A204.1 (cell line): ENCODE data around the gene BRIP1.
"Not testable (repeated sequence)": the region's sequence is repeated elsewhere in the genome, so short reads cannot be mapped to it uniquely, and the experiment has no call there.

Experiments used
- FAIRE-seq: peaks from 2 replicates; lab custom pipeline; 2012; peaks lifted over from hg19 to GRCh38; lab: Jason Lieb, UNC

BRIP1 gene

DNA sequence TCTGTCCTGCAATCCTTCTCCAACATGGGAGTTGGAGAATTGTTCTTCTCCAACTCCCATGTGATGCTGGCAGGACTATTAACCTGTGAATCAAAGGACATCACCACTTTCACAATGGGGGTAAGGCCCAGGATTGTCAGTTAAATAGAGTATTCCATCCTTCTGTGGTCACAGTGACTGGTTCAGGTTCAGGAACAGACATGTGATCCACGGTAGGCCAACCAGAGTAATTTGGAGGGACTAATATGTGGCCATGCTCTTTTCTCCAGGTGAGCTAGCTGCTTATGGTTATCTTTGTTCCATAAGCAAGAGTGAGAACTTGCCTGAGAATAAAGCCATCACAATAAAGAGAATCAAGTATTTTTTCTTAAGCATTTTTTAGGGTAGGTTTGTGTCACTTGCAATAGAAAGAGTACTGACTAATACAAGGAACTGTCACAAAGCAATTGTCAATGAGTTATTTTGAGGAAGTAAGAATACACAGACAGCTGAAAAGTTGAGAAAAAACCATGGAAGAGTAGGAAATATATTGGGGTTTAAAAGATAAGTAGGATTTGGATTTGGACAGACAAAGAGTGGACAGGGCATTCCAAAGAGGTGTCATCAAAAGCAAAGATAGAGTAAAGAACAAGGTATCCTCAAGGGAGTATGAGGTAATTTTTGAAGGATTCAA is 63.4 kb downstream of the BRIP1 start:
- FAIRE-seq, result no peak

- no peak for FAIRE-seq
Observed at GRCh38 chr17:61797283-61797682, 66.0 kb downstream of the BRIP1 start.

- no peak for FAIRE-seq
Observed at GRCh38 chr17:61795546-61795945, 67.8 kb downstream of the BRIP1 start.

DNA sequence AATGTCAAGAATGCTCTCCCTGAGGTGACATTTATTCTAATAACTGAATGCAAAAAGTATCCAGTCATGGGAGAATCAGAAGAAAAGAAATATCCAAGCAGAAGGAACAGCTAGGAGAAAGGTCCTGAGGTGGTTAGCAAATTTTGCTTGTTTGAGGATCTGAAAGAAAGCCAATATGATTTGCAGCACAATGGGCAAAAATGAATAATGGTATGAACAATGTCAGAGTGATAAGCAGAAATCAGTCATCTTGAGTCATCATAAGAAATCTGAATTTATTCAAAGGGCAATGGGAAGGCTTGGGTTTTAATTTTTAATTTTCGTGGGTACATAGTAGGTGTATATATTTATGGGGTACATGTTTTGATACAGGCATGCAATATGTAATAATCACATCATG is 68.5 kb downstream of the BRIP1 start:
- FAIRE-seq, result no peak

- FAIRE-seq, result no peak
Observed at GRCh38 chr17:61794242-61794641, 69.1 kb downstream of the BRIP1 start.

- no peak for FAIRE-seq
Observed at GRCh38 chr17:61793565-61793964, 69.8 kb downstream of the BRIP1 start.

DNA sequence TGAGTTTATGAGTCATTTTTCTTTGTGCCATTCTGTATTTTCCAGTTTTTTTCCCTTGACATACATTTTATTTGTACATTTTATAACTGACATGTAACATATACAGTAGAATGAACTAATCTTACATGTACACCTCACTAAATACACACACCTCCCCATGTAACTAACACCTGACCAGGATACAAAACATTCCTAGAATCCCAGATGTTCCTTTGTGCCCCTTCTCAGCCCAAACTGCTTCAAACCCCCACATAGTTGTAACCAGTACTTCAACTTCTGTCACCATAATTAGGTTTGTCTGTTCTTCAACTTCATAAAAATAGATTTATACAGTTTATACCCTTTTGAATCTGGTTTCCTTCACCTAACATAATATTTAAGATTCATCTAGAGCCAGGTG is 73.5 kb downstream of the BRIP1 start:
- no peak for FAIRE-seq

DNA sequence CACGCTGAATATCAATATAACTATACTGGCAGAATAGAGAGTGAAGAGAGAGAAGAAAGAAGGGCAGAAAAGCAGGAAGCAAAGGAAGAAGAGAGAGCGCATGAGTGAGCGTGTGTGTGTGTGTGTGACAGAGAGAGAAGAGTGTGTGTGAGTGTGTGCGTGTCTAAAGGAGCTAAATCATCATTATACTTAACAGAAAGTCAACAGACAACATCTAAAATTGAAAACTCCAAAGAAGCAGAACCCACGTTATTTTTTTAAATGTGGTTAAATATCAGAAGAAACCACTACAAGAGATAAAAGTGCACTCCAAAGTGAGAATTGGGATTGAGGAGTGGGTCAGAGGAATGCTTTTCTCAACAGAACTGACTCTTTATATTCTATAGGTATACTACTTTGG is 77.2 kb downstream of the BRIP1 start:
- no peak for FAIRE-seq

GRCh38 chr17:61784510-61784909 is 78.8 kb downstream of the BRIP1 start:
- FAIRE-seq, result no peak

DNA sequence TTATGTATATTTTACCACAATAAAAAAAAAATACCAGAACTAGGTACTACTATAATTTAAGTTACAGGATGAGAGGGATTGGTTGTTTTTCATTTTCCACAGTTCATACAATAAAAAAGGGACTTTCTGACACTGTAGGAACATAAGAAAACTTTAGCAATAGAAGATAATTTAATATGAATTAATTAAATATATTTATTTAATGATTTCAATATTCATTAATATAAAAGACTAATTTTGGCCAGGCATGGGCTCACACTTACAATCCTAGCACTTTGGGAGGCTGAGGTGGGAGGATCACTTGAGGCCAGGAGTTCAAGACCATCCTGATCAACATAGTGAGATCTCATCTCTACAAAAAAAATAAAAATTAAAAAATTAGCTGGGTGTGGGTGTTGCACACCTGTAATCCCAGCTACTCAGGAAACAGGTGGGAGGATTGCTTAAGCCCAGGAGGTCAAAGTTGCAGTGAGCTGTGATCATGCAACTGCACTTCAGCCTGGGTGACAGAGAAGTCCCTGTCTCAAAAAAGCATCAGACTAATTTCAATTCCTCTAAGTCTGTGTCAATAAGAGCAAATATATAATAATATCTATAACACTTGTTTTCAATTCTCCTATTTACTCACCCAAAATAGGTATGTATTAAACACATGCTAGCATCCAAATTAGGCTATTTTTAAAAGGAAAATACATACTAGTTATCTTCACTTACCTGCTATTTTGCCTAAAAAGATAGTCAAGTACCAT is 79.6 kb downstream of the BRIP1 start:
- no peak for FAIRE-seq

GRCh38 chr17:61783120-61783519 is 80.2 kb downstream of the BRIP1 start:
- no peak for FAIRE-seq

DNA sequence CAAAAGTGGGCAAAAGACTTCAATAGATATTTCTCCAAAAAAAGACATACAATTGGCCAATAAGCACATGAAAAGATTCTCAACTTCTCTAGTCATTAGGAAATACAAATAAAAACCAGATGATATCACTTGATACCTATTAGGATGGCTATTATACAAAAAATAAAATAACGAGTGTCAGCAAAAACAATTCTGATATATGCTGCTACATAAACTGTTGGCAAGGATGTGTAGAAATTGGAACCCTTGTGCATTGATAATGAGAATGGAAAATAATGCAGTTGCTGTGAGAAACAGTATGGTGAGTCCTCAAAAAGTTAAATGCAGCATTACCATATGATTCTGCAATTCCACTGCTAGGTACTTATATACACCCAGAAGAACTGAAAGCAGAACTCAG is 80.6 kb downstream of the BRIP1 start:
- FAIRE-seq, result no peak

DNA sequence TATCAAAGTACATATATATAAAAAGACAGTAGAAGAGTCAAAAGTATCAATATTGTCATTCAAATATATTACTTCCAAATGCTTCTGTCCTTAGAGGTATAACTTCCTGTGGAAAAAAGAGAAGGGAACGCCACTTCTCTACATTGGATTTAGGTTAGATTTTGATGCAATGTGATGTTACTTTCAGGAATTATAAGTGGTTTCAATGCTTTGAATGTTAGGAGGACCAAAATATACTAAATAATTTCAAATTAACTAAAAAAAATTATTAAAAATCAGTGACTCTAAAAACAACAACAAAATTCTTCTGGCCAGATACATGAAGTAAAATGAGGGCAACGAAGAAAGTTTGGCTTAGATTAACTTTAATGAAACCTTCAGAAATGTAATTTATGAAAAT is 88.0 kb downstream of the BRIP1 start:
- no peak for FAIRE-seq

- no peak for FAIRE-seq
Observed at GRCh38 chr17:61774724-61775123, 88.6 kb downstream of the BRIP1 start.

GRCh38 chr17:61774087-61774486 is 89.2 kb downstream of the BRIP1 start:
- FAIRE-seq, result not testable (repeated sequence)

- FAIRE-seq, result no peak
Observed at GRCh38 chr17:61770752-61771533, 92.4 kb downstream of the BRIP1 start.

DNA sequence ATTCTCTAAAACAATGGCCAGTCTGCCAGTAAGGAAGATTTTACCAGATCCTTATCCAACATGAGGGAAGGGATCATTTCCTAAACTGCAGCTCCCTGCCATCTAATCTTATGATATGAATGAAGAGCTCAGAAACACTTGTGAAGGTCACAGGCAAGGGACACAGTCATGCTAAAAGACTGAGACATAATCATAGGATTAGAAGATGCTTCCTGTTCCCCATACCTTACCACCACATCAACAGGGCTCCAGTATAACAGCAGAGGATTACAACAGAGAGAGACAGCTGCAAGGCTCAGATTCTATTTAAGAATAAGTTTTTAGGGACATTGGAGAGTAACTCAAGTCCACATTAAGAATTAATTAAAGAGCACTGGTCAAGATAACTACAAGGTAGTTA is 93.3 kb downstream of the BRIP1 start:
- no peak for FAIRE-seq

- FAIRE-seq, result no peak
Observed at GRCh38 chr17:61768405-61768804, 94.9 kb downstream of the BRIP1 start.

DNA sequence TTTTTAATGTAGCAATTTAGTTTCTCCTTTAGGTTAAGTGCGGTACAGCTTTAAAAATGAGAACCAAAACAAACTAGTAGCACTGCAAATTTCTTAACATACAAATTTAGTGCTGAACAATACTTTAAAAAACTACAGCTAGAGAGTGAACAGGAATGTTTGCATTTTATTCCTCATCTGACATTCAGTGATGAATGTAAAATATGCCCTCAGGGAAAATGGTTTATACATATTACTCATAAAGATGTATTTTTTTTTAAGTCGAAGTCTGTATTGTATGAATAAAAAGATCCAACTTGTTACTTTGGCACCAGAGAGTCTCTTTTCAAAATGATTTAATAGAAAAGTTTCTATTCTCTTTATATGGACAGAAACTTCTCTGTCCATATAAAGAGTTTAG is 96.8 kb downstream of the BRIP1 start:
- no peak for FAIRE-seq

DNA sequence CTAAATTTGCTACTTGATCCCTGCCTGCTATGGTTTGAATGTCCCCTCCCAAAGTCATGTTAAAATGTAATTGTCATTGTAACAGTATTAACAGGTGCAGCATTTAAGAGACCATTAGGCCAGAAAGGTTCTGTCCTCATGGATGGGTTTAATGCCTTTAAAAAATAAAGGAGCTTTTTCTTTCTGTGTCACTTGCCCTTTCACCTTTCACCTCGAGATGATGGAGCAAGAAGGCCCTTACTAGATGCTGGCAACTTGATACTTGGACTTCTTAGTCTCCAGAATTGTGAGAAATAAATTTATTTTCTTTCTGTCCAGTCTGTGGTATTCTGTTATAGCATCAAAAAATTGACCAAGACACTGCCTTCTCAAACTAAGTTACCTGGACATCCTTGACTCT is 98.5 kb downstream of the BRIP1 start:
- no peak for FAIRE-seq

DNA sequence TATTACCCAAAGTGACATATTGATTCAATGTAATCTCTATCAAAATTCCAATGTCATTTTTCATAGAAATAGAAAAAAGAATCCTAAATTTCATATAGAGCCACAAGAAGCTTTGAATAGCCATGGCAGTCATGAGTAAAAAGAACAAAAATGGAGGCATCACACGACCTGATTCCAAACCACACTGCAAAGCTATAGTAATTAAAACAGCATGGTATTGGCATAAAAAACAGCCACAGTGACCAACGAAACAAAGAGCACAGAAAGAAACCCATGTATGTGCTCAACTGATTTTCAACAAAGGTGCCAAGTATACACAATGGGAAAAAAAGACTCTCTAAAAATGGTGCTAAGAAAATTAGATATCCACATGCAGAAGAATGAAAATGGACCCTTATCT is 101.5 kb downstream of the BRIP1 start:
- FAIRE-seq, result no peak

DNA sequence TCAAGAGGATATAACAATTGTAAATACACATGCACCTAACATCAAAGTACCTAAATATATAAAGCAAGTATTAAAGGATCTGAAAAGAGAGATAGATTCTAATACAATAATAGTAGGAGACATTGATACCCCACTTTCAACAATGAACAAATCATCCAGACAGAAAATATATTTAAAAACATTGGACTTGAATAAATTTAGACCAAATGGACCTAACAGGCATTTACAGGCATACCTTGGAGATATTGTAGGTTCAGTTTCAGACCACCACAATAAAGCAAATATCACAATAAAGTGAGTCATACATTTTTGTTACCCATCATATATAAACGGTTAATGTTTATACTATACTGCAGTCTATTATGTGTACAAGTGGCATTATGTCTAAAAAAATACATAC is 104.0 kb downstream of the BRIP1 start:
- FAIRE-seq, result no peak

DNA sequence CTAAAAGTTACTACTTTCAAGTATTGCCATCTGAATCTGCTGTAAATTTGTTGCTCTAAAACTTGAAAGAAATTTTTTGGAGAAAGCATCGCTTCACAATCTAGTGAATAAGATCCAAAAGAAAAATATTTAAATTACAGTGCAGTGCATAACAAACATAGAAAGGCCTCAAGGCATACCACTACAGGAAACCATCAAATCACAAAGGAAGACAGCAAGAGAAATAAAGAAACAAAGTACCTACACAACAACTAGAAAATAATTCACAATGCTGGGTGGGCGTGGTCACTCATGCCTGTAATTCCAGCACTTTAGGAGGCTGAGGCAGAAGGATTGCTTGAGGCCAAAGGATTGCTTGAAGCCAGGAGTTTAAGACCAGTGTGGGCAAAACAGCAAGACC is 104.9 kb downstream of the BRIP1 start:
- no peak for FAIRE-seq
